Brain microvascular endothelial cell (primary cell): ENCODE measurements around the gene NPDC1.

Source experiments
- DNase-seq: peaks from one replicate; pipeline ENCODE4 v3.0.0-alpha.2; 2020
- H3K27ac ChIP-seq: fragments of 250-450 bp; sonication (Bioruptor Pico); 2 replicates; pipeline ENCODE4 v1.5.1; 2020; ENCODE audit warnings: mild to moderate bottlenecking, moderate library complexity
- H3K27me3 ChIP-seq: fragments of 250-450 bp; sonication (Bioruptor Pico); replicated peaks from 2 replicates; pipeline ENCODE4 v1.5.1; 2020; ENCODE audit warnings: mild to moderate bottlenecking
- H3K36me3 ChIP-seq: fragments of 250-450 bp; sonication (Bioruptor Pico); replicated peaks from 2 replicates; pipeline ENCODE4 v1.5.1; 2020; ENCODE audit warnings: mild to moderate bottlenecking
- H3K4me3 ChIP-seq: 2 replicates; pipeline ENCODE4 v1.5.1; 2011; ENCODE audit warnings: low read depth, mild to moderate bottlenecking, control low read depth, low read length, moderate library complexity
- in situ Hi-C: cut with HindIII; loops from 2 replicates; pipeline ENCODE4 v1.10.0; 2017; ENCODE audit warnings: low sequenced_read_pairs, low pct_ligation_motif_present
- TF ChIP-seq, protein P1 (sequence below): IDR thresholded peaks from 2 replicates; pipeline ENCODE4 v1.5.1; 2011; ENCODE audit warnings: low read depth, mild to moderate bottlenecking, moderate library complexity, low read length, control low read depth, inconsistent platforms; ENCODE audit errors: missing control alignments

Gene NPDC1

GRCh38 chr9:137076636-137077009 is 30.6 kb upstream of the NPDC1 start:
- in situ Hi-C loops = no loop called here
- no peak overlapping the region for H3K27ac ChIP-seq
- no peaks in the 10 kb centered on the region for H3K36me3 ChIP-seq
- no peak for DNase-seq
- peak overlapping the region; percentile 70 for H3K4me3 ChIP-seq
- H3K27me3 ChIP-seq = no peaks in the 10 kb centered on the region
- TF ChIP-seq, protein P1, sequence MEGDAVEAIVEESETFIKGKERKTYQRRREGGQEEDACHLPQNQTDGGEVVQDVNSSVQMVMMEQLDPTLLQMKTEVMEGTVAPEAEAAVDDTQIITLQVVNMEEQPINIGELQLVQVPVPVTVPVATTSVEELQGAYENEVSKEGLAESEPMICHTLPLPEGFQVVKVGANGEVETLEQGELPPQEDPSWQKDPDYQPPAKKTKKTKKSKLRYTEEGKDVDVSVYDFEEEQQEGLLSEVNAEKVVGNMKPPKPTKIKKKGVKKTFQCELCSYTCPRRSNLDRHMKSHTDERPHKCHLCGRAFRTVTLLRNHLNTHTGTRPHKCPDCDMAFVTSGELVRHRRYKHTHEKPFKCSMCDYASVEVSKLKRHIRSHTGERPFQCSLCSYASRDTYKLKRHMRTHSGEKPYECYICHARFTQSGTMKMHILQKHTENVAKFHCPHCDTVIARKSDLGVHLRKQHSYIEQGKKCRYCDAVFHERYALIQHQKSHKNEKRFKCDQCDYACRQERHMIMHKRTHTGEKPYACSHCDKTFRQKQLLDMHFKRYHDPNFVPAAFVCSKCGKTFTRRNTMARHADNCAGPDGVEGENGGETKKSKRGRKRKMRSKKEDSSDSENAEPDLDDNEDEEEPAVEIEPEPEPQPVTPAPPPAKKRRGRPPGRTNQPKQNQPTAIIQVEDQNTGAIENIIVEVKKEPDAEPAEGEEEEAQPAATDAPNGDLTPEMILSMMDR = no peak

- no peak for DNase-seq
- no peak overlapping the region for H3K4me3 ChIP-seq
- no peaks in the 10 kb centered on the region for H3K36me3 ChIP-seq
- no peaks in the 10 kb centered on the region for H3K27me3 ChIP-seq
- TF ChIP-seq, protein P1 = no peak
- in situ Hi-C loops = no loop called here
- no peak overlapping the region for H3K27ac ChIP-seq
Observed at GRCh38 chr9:137075275-137075775, 29.3 kb upstream of the NPDC1 start.

DNA sequence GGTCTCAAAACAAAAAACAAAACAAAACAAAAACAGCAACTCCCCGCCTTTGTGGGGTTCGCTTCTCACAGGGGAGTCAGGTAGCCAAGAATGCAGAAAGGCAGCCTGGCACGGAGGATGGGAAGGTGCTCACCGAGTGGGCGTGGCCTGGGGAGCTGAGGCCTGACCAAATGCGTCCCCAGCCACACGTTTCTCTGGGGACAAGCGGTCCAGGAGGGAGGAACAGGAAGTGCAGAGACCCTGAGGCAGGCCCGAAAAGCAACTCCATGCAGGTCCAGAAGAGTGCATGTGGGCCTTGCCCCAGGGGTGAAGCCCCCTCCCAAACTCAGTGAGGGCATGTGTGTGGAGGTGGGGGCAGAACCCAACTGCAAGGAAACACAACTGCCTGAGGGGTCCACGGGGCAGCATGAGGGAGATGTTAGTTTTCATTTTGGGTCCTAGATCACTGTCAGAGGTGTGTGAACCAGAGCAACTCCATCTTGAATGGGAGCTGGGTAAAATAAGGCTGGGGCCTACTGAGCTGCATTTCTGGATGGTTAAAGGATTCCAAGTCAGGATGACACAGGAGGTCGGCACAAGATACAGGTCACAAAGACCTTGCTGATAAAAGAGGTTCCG is 28.8 kb upstream of the NPDC1 start:
- no peak for DNase-seq
- Histone ChIP-seq H3K36me3 (no peaks in the 10 kb centered on the region), H3K4me3 (no peak overlapping the region), H3K27ac (no peak overlapping the region), H3K27me3 (no peaks in the 10 kb centered on the region)
- in situ Hi-C loops = no loop called here
- TF ChIP-seq, protein P1 = no peak

- DNase-seq = no peak
- no peaks in the 10 kb centered on the region for H3K36me3 ChIP-seq
- TF ChIP-seq, protein P1 = no peak
- no peak overlapping the region for H3K4me3 ChIP-seq
- no peaks in the 10 kb centered on the region for H3K27me3 ChIP-seq
- no peak overlapping the region for H3K27ac ChIP-seq
- in situ Hi-C loops = no loop called here
Observed at GRCh38 chr9:137073992-137074399, 28.0 kb upstream of the NPDC1 start.

DNA sequence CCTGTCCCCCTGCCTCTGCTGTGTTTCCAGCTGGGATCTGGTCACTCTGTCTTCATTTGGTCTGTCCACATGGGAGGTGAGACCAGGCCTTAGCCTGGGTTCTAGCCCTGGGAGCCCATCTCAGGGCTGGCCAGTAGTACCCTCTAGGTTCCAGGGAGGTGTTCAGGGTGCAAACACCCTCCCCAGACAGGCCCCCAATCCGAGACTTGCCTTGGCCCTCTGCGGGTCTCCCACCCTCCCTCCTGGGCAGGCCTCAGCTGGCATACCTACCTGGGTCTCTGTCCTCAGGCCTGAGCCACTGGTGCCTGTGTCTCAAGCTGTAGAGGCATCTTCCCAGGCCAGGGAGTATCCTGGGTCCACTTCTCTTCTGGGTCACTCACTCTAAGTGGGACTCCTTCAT is 25.3 kb upstream of the NPDC1 start:
- no peak overlapping the region for H3K27ac ChIP-seq
- DNase-seq = no peak
- no peaks in the 10 kb centered on the region for H3K27me3 ChIP-seq
- no peak overlapping the region for H3K4me3 ChIP-seq
- no peaks in the 10 kb centered on the region for H3K36me3 ChIP-seq
- in situ Hi-C loops = no loop called here
- TF ChIP-seq, protein P1 = no peak

DNA sequence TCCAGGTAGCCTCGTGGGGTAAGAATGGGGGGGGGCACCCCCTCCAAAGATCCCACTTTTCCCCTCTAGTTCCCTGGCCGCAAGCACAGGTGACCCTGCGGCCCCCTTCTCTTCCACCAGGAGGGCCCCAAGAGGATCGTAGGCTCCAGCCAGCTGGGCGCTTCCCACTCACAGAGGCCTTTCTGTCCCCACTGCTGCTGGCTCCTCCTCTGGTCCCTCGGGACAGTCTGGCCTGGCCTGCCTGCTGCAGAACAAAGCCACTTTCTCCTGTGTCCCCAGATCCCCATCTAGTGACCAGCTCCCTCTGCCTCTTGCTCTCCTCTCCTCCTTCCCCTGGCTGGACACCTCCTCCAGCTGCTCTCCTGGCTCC is 24.9 kb upstream of the NPDC1 start:
- H3K27ac ChIP-seq = no peak overlapping the region

More for the DNA sequence above, 24.9 kb upstream of the NPDC1 start:
- TF ChIP-seq, protein P1 = peak; percentile 41
- no peak for DNase-seq
- H3K4me3 ChIP-seq = peak overlapping the region; percentile 48
- in situ Hi-C loops = no loop called here
- H3K27me3 ChIP-seq = no peaks in the 10 kb centered on the region
- no peaks in the 10 kb centered on the region for H3K36me3 ChIP-seq
